ENCODE data around the gene TUBA1B. TPM values are rescaled to one million over a fixed set of nuclear protein-coding genes. Genes with fewer than 3 reads are reported as not detected.

The TUBA1B gene
- total and polyA plus RNA-seq, 2 of the 8 experiments (the other 6 are each of a cell fraction or from before 2014, with no cell fraction given): 2,092 to 6,837 TPM

- H3K56ac ChIP-seq (replicated peaks; ENCODE audit: insufficient read length, low read depth, low read length): no peak overlapping the region
- no peak overlapping the region for H2BK12ac ChIP-seq (ENCODE audit: low read depth, low read length)
- H3K4me2 ChIP-seq (ENCODE audit: insufficient read depth in 1 of 2, low read depth in 2 of 2, low read length in 2 of 2): no peak overlapping the region
- peaks cover 16 to 31% (median 30%) of the 10 kb centered on the region in 4 experiments for H3K27me3 ChIP-seq (replicated peaks in 1 of 4; ENCODE audit: control insufficient read depth in 3 of 4, extremely low read depth in 1 of 4, insufficient read depth in 3 of 4, low read length in 3 of 4)
- no peak overlapping the region for H2AK5ac ChIP-seq (ENCODE audit: low read depth, low read length)
- DNase-seq (ENCODE audit: low read depth in 1 of 2, low spot score in 2 of 2) (no peak), FAIRE-seq (no peak)
- H4K5ac ChIP-seq (ENCODE audit: insufficient read length, low read depth, low read length): no peak overlapping the region
- no peak overlapping the region for H3K23ac ChIP-seq (ENCODE audit: insufficient read length)
- H3K79me2 ChIP-seq (ENCODE audit: control insufficient read depth in 1 of 2, insufficient read depth in 2 of 2, low read length in 2 of 2): no peaks in the 10 kb centered on the region
- no peak overlapping the region for H2BK5ac ChIP-seq (ENCODE audit: low read depth, low read length)
- no peak overlapping the region for H3K14ac ChIP-seq (ENCODE audit: insufficient read length)
- H3K4me3 ChIP-seq (ENCODE audit: extremely low read depth in 1 of 4, insufficient read depth in 2 of 4, low read depth in 3 of 4, low read length in 4 of 4): no peak overlapping the region
- H2BK120ac ChIP-seq (replicated peaks; ENCODE audit: low read depth, low read length): no peak overlapping the region
- no peak overlapping the region for H2BK20ac ChIP-seq (ENCODE audit: low read length)
- H3K23me2 ChIP-seq (ENCODE audit: low read depth, low read length): peaks cover 6% of the 10 kb centered on the region
- H2BK15ac ChIP-seq (ENCODE audit: low read length): 0 out of 2 replicates have a peak overlapping the region, but pooled peaks have one; percentile 53
- no peak overlapping the region for H2AFZ ChIP-seq (ENCODE audit: low read length)
- H4K91ac ChIP-seq (replicated peaks; ENCODE audit: insufficient read length, low read length): no peak overlapping the region
- ChIA-PET CTCF (ENCODE audit: partially characterized antibody) (interaction anchor here (0.7 to 16.2 kb wide), 14 partner anchors 10 to 279 kb away, joined by 3 to 235 read pairs (median 6); partner anchors contain the start of genes LMBR1L, RHEBL1 and TUBA1B), POLR2A (ENCODE audit: partially characterized antibody) (interaction anchor here (1.2 to 6.4 kb wide), 5 partner anchors 8 to 64 kb away, joined by 3 to 66 read pairs (median 7); partner anchors contain the start of genes LMBR1L and TUBA1B)
- peaks cover 2% of the 10 kb centered on the region in 2 experiments for H4K20me1 ChIP-seq (replicated peaks in 1 of 2; ENCODE audit: control insufficient read depth in 1 of 2, insufficient read depth in 2 of 2, low read length in 2 of 2)
- H3K4me1 ChIP-seq (replicated peaks in 1 of 4; ENCODE audit: control insufficient read depth in 3 of 4, insufficient read depth in 4 of 4, low read length in 3 of 4): peaks cover 0 to 15% (median 9%) of the 10 kb centered on the region in 4 experiments; a peak in 5 of 7 replicates
- H3K36me3 ChIP-seq (ENCODE audit: control insufficient read depth in 2 of 4, insufficient read depth in 4 of 4, low read length in 3 of 4): peaks cover 10 to 23% (median 18%) of the 10 kb centered on the region in 4 experiments; a peak in 6 of 8 replicates
- no peak overlapping the region for H3K4ac ChIP-seq (replicated peaks; ENCODE audit: insufficient read length, low read depth, low read length)
- no peaks in the 10 kb centered on the region for H3K9me3 ChIP-seq (ENCODE audit: insufficient read depth in 2 of 2, low read depth in 1 of 2, low read length in 1 of 2)
- no peak overlapping the region; a peak in 1 of 7 replicates for H3K9ac ChIP-seq (replicated peaks in 1 of 4; ENCODE audit: extremely low read depth in 1 of 4, low read depth in 3 of 4, low read length in 3 of 4)
- H4K8ac ChIP-seq (ENCODE audit: extremely low read depth, insufficient read depth, low read length): no peak overlapping the region
- WGBS, 2 experiments (ENCODE audit: extremely low coverage in 1 of 2, insufficient coverage in 1 of 2, insufficient read length in 1 of 2, insufficient replicate concordance in 2 of 2, low coverage in 1 of 2, low lambda C conversion rate in 2 of 2, missing lambda C conversion rate in 1 of 2): 88% methylated on average over 3 of the region's 3 CpGs; no CpG with 5 or more reads in 1 of the 2 experiments
- no peak overlapping the region for H3K27ac ChIP-seq (ENCODE audit: low read depth, low read length)
- H3K79me1 ChIP-seq (ENCODE audit: low read depth, low read length): no peaks in the 10 kb centered on the region
- H3K18ac ChIP-seq (ENCODE audit: extremely low read depth, low read length): no peak overlapping the region
- TF ChIP-seq NANOG (IDR thresholded peaks at IDR 0.05; ENCODE audit: insufficient read depth, low read depth, low read length, poor library complexity, severe bottlenecking): no peak
- TF ChIP-seq EP300 (IDR thresholded peaks at IDR 0.05; ENCODE audit: borderline replicate concordance in 1 of 2, low read depth in 2 of 2, low read length in 2 of 2): no peak
- TF ChIP-seq CTBP2 (IDR thresholded peaks at IDR 0.05; ENCODE audit: borderline replicate concordance, insufficient read depth, insufficient read length, low read length): no peak
- no peak for TF ChIP-seq GABPA (IDR thresholded peaks at IDR 0.05; ENCODE audit: borderline replicate concordance, insufficient read depth, low read length)
- TF ChIP-seq TCF12 (IDR thresholded peaks at IDR 0.05; ENCODE audit: low read depth, low read length): no peak
- no peak for TF ChIP-seq SRF (IDR thresholded peaks at IDR 0.05; ENCODE audit: low read depth, low read length)
- no peak for TF ChIP-seq HDAC2 (IDR thresholded peaks at IDR 0.05; ENCODE audit: borderline replicate concordance in 1 of 2, low read depth in 2 of 2, low read length in 2 of 2)
- no peak for TF ChIP-seq RNF2 (IDR thresholded peaks at IDR 0.05; ENCODE audit: borderline replicate concordance, low read depth, low read length, missing control alignments, poor library complexity, severe bottlenecking)
- no peak for TF ChIP-seq BACH1 (IDR thresholded peaks at IDR 0.05; ENCODE audit: low read length)
- no peak for TF ChIP-seq KDM1A (IDR thresholded peaks at IDR 0.05; ENCODE audit: borderline replicate concordance, low read length)
- no peak for TF ChIP-seq ASH2L (IDR thresholded peaks at IDR 0.05; ENCODE audit: low read length)
- TF ChIP-seq TAF1 (IDR thresholded peaks at IDR 0.05; ENCODE audit: low read depth, low read length): no peak
Observed at GRCh38 chr12:49097381-49097780, 33.8 kb downstream of the TUBA1B start.
